NCI-H1105 treated with DMSO at 0.1 percent for 48 hours (cell line): ENCODE measurements around the gene TP53RK.
"Not testable (repeated sequence)": the region's sequence is repeated elsewhere in the genome, so short reads cannot be mapped to it uniquely, and the experiment has no call there.

Experiments used
- DNase-seq: peaks from one replicate; lab custom pipeline; 2025; lab: John Stamatoyannopoulos, UW

Gene TP53RK

DNA sequence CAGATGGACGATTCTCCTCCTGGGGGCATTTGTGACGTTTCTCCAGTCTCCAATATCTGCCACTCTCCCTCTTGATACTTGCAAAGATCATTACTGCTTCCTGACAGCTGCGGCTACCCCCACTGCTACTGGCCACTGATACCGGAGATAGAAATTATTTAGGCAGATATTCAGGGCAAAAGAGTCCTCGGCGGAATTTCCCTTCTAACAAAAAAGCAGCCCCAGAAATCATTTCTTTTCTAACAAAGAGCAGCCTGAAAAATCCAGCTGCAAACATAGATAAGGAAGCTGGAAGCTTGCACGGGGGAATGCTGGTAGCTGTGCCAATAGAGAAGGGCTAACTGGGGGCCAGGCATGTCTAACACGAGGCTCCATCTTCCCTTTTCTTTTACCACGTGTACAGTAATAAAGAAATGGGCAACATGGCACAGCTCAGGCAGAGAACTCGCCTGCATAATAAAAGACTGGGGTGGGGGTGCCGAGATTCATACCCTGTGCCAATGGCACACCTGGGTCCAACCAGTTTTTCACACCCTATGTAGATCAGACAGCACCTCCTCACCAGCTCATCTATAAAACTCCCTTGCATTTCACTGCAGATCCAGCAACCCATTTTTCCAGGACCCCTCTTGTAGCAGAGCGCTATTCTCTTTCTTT is 6.1 kb downstream of the TP53RK start:
- DNase-seq = no peak

DNA sequence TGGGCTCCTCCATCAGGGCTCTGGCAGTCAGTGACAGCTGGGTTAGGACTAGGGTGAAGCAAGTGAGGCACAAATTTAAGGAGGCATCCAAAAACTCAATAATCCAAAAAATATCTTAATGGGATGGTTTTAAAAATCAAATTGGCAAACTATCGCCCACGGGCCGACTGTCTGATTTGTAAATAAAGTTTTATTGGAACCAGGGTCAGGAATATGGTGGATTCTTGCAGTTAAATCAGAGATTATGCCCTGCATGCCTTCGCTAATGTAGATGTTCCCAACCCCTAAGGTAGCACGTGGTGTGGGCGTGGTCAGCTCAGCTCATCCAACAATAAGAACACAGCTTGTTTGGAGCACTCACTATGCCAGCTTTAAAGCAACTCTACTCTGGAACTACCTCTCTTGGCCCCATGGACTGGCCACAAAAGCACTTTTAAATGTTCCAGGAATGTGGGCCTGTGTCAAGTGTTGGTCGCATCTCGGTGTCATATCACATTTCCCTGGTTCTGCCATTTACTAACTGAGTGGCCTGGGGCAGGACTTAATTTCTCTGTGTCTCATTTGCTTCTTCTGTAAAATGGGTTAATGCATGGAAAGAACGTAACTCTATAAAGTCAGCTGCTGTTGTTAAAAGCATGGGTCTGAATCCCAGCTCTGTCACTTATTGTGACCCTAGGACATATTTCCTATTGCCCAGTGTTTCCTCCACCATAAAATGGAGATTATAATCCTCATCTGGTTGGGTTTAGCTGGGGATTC is 7.0 kb downstream of the TP53RK start:
- no peak for DNase-seq

DNA sequence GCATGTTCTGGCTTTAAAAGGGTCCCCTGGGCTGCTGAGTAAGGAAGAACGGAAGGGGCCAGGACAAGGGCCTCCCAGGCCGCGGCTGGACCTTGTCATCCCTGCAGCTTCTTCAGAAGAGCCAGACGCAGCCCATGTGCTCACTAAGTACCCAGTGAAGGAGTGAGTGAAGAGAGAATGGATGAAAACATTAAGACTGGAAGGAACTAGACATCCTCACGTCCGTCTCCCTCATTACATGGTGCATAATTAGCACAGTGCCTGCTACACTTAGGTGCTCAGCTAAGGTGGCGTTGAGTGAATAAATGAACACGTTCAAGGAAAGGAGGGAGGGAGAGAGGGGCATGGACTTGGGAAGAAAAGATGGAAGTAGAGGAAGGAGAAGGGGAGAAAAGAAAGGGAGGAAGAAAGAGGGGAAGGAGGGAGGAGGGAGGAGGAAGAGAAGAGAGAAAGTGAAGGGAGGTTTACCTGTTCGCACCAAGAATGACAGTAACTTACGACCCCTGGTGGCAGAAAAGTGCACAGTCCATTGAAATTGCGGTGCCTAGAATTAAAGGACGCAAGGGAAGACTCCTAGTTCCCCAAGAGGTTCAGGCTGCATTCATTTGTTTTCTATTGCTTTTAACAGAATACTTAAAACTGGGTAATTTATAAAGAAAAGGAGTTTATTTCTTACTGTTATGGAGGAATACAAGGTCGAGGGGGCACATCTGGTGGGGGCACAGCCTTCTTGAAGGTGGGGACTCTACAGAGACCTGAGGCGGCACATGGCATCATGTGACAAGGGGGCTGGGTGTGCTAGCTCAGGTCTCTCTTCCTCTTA is 8.0 kb downstream of the TP53RK start:
- peak; percentile 63 for DNase-seq

DNA sequence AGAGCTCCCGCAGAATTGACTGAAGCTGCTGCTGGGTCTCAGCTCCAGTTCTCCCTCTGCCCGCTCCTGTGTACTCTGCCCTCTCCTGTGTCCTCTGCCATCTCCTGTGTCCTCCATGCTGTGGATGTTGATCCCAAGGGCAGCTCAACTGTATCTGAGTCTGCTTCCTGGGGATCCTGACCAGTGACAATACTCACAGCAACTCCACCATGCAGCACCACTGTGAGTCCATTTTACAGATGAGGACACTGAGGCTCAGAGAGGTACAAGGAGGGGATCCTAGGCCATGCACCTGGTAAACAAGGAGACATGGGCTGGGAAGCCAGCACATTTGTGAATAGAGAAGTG is 8.6 kb downstream of the TP53RK start:
- no peak for DNase-seq

DNA sequence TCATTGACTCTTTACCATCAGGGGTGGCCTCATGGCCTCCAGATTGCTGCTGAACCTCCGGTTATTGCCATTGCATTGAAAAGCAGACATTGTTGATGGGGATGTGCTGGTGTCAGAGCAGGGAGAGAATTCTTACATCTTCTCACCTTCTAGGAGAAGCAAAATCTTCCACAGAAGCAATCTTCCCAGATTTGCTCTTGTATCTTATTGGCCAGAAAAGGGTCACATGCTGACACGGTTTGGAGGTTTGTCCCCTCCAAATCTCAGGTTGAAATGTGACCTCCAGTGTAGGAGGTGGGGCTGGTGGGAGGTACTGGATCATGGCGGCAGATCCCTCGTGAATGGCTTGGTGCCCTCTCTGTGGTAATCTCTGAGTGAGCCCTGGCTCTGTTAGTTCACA is 10.7 kb downstream of the TP53RK start:
- DNase-seq = no peak

DNA sequence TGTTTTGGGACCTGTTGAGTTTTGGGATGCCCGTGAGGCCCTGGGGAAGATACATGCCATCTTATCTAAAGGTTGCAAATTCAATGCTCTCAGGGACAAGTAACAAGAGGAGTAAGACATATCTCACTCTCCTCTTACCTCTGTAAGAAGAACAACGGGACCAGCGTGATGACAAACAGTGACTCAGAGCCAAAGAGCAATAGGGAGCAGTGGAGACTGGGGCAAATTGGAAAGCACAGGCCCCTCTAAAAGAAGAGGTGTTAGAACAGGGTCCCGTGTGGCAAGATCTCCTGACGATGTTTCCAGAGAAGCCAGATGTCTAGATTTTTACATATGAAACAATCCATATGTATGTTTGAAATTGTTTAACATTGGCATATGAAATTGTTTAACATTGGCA is 11.6 kb downstream of the TP53RK start:
- DNase-seq = no peak

DNA sequence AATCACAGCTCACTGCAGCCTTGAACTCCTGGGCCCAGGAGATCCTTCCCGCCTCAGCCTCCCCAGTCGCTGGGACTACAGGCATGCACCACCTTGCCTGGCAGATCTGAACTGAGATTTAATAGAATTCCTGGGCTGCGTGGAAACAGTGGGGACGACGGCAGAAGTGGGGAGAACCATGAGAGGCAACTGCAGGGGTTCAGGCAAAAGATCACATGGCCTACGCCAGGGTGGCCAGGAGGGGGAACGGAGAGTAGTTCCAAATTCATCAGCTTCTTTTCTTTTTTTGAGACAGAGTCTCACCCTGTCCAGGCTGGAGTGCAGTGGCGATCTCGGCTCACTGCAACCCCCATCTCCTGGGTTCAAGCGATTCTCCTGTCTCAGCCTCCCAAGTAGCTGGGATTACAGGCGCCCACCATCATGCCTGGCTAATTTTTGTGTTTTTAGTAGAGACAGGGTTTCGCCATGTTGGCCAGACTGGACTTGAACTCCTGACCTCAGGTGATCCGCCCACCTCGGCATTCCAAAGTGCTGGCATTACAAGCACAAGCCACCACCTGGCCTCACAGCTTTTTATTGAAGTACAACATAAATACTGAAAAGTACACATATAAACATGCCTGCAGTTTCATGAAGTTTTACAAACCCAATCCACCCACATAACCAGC is 12.5 kb downstream of the TP53RK start:
- DNase-seq = not testable (repeated sequence)

DNA sequence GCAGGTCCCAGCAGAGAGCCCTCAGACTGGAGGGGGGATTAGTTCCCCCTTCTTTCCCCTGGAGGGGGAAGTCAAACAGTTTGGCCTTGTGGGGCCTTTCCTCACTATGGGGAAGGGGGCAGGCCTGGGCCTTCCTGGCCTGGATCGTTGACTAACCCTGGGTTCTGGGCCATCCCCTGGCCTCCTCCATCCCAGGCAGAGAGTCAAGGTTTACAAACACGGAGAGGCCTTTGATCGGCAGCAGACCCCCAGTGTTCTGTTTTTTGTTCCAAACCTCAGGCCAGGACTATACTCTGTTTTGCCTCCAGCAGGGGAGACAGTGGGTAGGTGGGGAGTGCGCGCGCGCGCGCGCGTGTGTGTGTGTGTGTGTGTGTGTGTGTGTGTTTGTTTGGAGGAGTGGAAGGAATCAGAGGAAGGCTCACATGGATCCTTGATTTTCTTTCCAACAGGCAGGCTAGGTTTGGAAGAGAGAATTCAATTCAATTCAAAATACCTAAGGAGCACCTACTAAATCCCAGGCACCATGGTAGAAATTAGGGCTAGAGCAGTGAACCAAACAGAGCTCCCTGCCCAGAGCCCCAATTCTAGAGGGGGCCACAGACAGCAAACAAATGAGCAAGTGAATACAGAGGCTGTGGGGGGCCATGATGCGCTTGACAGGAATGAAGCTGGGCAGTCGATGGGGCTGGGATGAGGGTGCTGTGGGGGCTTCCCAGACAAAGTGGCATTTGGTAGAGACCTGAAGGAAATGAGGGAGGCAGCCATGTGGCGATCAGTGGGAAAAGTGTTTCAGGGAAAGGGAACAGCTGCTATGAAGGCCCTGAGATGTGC is 14.8 kb downstream of the TP53RK start:
- no peak for DNase-seq

DNA sequence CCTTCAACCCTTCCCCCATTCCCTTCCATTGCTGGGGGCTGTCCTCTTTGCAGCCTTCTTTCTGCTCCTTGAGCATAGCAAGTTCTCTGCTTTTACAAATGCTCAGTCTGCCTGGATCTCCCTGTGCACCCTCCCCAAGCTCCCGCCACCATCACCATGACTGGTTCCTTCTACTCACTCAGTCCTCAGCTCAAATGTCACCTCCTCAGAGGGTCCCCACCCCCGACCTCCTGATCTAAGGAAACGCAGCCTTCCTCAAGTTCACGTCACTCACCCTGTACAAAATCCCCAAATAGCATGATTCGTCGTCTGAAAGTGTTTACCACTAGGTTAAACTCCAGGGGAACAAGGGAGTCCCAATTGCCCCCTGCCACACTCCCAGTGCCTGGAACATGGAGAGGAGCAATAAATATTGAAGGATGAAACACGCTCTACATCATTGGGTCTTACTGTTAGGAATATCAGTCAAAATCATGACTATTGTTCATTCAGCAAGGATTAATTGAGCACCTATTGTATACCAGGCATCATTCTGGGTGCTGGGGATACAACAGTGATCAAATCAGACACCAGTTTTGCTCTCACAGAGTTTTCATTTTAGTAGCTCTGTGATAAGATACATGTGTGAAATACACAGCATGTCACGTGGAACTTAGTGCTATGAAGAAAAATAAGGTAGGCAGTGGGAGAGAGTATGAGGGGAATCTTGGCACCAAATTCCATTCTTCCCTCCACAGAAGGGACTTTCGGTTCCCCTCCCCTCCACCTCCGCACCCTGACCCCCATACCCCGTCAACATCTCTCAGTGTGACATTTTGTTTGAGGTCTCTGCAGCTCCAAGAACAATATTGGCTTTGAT is 15.6 kb downstream of the TP53RK start:
- DNase-seq = no peak

DNA sequence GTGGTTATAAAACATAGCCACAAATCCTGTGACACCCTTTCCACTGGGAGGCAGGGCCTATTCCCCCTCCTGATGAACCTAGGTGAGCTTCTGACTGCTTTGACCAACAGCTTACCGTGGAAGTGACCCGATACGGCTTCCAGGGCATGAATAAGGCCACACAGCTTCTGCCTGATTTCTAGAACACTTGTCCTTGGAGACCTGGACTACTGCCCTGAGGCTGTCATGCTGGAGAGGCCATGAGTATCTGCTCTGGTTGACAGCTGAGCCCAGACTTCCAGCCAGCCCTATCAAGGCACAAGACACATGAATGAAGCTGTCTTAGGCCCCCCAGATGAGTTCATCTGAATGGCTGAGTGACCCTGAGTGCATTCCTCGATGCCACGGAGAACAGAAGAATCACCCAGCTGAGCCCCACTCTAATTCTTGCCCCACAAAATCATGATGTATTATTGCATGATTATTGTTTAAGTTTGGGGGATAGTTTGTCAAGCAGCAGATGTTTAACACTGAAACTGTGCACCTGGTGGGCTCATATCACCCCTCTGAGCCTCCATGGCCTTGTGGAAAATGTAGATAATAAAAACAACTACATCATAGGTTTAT is 16.6 kb downstream of the TP53RK start:
- no peak for DNase-seq

DNA sequence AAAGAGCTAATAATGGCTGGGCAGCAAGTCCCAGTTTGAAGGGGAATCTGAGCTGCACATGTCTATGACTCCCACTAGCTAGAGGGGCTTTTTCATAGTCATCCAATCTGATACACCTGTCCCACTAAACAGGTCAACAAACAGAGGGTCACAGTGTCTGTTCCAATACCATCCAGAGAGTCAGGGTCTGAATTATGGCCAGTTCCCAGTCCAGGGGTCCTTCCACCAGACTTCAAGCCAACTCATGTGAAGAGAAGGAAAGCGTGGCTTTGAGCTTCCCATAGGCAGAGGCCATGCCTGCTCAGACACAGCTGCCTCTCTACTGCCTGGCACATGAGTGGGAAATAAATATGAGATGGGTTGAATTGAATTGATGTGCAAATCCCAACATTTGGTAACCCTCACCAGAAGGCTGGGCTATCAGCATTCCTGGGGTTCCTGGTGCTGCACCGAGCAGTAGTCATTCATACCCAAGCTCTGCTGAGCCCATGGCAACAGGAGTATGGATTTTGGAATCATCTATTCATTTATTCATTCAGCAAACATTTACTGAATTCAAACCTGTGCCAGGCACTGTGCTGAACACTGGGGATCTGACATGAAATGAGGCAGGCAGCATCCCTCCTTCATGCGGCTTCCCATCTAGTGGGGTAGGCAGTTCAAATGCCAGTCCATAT is 17.2 kb downstream of the TP53RK start:
- no peak for DNase-seq

DNA sequence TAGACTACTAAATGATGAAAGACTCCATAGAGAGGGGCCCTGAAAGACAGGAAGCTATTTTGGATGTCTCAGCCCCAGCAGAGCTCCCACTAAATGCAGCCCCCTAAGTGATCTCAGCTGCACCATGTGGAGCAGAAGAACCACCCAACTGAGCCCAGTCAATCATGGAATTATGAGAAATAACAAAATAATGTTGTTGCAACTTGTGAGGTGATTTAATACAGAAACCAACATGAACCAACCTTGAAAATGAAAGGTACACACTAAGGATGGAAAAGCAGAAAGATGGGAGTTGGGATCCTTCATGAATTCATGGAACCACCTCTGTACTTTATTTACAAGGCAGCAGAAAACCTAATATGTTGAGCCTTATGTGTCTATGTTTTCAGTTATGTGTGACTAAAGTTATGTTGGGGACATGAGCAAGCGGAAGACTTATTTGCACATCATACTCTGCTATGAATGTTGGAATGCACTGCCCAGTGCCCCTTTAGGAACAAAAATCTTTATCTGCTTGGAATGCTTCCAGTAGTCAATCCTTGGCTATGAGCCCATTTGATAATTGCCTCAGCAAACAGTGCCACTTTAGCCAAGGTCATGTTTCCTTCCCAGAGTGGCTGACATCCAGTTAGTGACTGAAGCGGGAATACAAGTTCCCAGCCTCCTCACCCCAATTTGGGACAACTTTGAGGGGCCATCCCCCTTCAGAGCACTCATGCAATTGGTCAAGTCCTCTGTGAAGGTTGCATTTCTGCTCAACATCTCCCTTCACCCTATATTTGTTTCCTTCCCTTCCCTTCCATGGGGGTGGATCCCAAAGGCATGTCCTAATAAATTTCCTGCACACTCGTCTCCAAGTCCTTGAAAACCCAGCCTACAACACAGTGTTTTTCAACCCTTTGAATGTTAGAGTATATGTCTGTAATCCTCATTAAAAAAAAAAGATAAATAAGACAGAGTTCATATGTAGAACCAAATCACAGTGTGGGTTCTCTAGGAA is 18.4 kb downstream of the TP53RK start:
- peak; percentile 81 for DNase-seq

DNA sequence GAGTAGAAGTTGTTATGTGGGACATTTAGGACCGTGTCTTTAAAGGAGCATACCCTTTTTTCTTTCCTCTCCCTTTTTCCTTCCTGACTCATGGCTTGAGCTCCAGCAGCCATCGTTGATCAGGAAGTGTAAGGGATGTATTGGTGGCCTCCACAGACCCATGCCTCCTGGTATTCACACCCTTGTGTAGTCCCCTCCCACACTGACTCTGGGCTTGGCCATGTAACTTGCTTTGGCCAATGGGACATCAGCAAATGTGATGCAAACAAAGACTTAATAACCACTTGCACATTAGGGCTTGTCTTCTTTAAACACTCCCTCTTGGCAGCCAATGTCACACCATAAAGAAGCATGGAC is 19.0 kb downstream of the TP53RK start:
- no peak for DNase-seq

DNA sequence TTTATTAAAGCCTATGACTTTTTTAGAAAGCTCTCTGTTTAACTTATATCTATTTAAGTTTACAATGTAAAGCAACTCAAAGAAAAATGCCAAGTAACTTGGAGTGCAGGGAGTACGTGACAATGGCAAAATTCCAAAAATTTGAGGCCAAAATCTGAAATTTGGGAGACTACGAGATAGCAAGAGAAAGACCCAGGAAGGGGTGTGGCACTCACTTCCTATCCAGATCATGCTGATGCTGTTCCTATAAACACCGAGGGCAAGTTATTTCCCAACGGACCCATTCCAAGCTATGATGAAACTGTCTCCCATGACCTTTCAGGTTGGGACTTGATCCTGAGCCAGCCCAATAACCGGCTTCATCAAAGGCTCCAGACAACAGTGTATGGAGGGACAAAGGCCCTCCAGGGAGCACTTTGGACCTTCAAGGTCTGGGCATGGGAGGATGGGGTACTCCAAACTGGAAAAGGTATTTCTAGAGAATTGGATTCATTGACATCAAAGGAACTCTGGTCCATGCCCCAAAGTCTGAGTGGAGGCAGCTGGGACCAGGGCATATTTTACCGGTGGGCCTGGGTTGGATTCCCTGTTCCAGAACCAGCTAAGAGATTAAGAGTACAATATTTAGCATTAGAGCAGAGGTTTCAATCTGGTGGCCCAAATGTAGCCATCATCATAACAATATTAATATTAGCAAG is 22.3 kb downstream of the TP53RK start:
- DNase-seq = no peak

DNA sequence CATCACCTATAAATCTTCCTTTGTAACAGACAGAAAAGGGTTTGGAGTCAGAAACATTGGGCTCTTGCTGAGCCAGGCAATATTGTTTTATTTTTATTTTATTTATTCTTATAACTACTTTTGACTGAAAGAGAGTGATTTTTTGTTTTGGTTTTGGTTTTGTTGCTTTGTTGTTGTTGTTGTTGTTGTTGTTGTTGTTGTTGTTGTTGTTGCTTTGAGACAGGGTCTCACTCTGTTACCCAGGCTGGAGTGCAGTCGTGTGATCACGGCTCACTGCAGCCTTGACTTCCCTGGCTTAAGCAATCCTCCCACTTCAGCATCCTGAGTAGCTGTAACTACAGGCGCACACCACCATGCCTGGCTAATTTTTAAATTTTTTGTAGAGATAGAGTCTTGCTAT is 22.9 kb downstream of the TP53RK start:
- no peak for DNase-seq

DNA sequence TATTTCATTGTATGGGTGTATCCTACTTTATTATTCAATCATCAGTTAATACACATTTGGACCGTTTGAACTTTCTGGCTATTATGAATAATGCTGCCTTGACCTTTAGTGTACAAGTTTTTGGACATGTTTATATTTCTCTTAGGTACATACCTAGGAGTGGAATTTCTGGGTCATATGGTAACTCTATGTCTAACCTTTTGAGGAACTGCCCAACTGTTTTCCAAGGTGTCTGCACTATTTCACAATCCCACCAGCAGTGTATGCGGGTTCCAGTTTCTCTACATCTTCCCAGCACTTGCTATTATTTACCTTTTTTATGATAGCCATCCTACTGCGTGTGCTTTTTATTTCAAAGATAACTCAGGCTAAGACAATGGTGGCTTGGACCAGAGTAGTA is 23.6 kb downstream of the TP53RK start:
- DNase-seq = no peak

DNA sequence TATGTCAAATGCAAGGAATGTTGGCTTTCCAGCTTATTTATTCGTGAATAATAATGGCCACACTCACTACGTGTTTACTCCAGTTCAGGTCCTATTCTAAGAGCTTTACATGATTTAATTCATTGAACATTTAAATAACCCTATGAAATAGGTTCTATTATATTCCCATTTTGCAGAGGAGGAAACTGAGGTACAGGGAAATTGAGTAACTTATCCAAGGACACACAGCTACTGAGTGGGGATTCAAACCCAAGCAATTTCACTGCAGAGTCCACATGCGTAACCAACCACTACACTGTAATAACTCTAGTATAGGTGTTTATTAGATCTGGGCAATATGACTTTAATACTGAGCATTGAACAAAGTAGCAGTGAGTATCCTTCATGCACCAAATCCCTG is 25.7 kb downstream of the TP53RK start:
- DNase-seq = no peak

DNA sequence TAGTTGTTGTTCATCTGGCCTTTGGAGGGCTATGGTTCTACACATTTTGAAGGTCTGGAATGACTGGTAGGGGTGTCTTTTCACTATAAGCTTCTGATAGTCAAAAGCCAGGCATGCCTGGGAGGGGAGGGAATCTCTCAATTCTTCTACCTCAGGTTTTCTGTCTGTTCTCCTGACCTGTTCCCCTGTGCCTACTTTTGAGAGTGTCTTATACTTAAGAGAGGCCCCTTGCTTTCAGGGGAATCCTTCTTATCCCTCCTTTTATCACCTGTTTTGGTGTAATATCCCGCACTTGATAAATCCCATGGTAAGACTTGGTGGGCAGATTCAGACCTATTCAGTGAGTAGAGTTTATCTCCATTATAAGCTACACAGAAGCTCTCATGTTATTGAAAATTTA is 27.6 kb downstream of the TP53RK start:
- no peak for DNase-seq
